NCI-H146 (cell line): ENCODE measurements around the gene PTTG1.

ENCODE experiments used
- DNase-seq: peaks from one replicate; lab custom pipeline; 2025; lab: John Stamatoyannopoulos, UW

PTTG1 gene

DNA sequence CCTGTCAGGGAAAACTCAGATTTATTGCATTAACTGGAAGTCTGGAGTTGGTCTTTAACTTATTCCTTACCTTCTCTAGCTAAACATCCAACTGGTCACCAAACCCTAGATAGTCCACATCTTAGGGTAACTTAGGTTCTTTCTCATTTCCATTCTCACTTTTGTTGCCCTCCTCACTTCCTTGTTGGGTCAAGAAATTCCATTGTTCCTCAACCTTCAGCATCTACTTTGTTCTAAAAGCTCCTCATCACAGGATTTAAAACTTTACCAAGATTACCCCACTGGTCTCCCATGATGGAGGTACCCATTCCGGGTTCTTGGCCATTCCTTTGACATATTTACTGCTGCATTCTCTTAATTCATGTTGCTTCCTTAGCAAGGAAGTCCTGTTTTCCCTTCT lies 32.1 kb downstream of the PTTG1 start:
- no peak for DNase-seq

DNA sequence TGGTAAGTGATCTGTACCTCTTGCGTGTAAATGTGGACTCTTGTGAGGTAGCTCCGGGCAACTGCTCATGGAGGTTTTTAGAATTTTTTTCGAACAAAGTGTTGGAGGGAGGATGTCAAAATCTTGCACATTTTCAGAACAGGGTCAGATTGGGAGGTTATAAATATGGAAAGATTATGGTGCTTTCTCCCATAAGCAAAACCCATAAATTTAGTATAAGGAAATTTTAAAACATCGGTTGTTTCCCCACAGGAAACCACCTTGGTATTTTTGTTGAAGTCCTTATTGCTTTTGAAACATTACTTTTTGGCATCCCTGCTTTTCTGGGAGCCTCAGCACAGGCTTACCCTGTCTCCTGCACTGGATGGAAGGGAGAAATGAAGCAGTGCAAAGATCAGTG lies 33.9 kb downstream of the PTTG1 start:
- no peak for DNase-seq

DNA sequence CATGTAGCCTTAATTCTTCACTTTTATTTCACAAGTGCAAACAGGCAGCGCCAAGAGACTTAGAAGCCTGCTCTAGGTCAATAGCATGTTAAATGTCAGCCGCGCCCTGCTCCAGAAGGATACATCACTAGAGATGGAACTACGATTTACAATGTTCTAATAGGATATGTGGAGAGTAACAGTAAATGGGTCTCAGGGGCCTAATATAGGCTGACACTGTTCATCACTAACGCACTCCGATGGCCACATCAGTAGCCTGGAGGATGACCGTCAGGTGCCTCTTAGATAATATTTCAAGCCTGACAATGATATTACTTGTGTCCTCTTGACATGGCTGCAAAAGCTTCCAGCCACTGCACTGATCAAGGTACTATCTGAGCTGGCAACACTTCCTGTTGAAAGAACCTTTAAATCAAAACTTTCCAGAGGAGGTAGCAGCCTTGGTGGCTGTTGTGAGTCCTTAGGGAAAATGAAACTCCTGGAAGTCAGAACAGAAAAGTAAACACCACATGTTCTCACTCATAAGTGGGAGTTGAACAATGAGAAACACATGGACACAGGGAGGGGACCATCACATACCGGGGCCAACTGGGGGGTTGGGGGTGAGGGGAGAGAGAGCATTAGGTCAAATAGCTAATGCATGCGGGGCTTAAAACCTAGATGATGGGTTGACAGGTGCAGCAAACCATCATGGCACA lies 35.0 kb downstream of the PTTG1 start:
- no peak for DNase-seq

DNA sequence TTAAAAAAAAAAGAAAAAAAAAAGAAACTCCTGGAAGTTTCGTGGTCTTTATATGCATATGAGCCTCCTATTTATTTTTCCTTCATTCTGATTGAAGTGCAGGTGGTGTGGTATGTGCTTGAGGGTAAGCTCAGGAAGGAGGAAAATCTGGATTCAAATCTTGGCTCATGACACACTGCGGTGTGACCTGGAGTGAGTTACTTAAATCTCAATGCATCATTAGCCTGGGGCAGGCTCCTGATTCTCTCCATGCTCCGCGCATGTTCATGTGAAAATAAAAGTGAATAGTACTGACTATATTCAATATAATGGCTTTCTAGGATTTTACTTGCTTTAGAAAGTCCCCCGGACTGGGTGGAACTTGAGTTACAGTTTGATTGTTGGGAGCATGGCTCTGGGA lies 35.6 kb downstream of the PTTG1 start:
- no peak for DNase-seq

DNA sequence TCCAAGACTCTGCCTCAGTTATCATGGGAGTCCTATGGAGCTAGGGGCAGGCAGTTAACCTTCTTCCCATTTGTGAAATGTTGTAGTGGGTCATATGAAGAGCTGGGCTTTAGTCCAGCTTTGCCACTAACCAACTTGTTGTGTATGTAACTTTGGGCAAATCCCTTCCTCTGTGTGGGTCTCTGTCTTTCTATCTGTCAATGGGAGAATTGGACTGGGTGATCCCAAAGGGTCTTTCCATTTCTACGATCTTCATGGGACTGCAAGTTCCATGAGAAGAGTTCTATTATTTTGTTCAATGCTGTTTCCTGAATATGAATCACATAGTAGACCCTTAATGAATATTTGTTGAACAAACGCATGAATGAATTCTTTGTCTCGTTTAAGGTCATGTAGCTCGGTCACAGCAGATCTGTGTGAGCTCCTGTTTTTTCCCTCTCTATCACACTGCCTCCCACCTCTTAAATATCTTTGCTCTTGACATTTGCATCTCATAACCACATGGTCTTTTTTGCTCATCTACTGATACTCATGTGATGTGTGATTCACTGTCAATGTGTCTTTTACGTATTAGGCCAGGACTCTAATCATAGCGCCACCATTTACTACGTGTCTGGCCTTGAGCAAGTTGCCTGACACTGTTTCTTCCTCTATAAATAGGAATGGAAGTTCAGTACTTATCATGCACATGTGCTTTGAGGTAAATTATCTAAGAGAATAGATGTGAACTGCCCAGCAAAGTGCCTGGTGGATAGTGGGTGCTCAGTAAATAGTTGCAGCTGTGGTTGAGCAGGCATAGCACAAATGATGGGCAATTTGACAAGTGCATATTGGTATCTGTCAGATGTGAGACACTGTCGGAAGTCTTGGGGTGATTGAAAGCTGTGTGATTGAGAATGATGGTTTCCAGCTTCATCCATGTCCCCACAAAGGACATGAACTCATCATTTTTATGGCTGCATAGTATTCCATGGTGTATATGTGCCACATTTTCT lies 37.4 kb downstream of the PTTG1 start:
- no peak for DNase-seq

DNA sequence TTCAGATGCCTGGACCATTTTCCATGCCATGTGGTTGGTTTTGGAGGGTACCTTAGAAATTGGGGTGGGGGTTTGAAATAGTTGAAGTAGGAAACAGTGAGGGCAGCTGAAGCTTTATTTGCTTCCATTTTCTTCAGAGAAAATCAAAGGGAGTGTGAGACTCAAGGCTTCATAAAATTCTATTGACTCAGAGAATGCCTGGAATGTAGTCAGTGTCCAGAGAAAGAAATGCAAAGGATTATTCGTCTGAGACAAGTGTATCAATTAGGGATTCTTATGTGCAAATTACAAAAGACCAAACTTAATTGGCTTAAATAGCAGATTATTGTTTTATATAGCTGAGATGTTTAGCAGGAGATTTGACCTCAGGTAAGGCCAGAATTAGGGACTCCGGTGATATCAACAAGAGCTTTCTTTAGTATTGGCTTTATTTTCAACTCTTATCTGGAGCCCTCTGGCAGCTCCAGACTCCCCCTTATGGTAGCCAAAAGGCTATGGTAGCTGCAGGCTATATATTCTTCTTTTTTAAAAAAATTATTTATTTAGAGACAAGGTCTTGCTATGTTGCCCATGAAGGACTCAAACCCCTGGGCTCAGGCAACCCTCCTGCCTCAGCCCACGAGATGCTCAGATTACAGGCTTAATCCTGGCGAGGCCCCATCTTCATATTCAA lies 38.9 kb downstream of the PTTG1 start:
- no peak for DNase-seq

DNA sequence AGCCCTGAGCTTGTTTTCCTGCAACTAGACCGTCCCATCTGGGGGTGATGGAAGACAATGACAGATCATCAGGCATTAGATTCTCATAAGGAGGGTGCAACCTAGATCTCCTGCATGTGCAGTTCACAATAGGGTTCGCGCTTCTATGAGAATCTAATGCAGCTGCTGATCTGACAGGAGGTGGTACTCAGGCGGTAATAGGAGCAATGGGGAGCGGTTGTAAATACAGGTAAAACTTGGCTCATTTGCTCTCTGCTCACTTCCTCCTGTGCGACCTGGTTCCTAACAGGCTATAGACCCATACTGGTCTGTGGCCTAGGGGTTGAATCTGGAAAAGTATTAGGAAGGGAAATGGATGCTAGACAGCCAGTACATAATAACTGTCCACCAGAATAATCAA lies 39.7 kb downstream of the PTTG1 start:
- no peak for DNase-seq

DNA sequence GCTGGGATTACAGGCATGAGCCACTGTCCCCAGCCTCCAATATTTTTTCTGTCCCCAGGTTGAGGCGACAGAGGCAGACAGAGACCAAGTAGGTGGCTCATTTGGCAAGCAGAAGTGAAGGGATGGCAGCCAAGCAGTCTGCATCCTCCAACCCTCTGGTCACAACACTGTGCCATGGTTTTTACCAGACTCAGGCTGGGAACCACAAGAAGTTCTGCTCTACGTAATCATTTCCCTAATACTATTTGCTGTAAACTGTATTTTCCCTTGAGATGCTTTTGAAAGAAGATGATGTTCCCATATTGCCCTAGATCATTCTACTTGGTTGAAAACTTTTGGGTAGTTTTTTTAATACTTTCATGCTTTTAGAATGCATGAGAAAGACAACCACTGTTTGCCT lies 40.5 kb downstream of the PTTG1 start:
- DNase-seq: no peak

DNA sequence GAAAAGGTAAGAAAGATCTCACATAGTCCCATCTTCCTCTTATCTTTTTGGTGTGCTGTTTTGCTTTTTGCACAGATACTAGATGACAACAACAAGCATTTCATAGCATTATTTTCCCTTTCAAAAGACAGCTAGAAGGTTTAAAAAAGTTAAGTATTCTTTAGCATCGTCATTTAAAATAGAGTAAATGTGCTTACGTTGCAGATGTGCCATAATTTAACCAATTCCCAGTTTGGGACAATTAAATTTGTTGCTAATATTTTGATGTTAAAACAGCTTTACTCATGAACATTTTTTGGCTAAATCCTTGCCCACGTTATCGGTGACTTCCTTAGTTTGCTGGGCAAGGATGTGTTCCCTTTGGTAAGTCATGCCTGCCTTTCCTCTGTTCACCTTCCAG lies 41.6 kb downstream of the PTTG1 start:
- DNase-seq: no peak

DNA sequence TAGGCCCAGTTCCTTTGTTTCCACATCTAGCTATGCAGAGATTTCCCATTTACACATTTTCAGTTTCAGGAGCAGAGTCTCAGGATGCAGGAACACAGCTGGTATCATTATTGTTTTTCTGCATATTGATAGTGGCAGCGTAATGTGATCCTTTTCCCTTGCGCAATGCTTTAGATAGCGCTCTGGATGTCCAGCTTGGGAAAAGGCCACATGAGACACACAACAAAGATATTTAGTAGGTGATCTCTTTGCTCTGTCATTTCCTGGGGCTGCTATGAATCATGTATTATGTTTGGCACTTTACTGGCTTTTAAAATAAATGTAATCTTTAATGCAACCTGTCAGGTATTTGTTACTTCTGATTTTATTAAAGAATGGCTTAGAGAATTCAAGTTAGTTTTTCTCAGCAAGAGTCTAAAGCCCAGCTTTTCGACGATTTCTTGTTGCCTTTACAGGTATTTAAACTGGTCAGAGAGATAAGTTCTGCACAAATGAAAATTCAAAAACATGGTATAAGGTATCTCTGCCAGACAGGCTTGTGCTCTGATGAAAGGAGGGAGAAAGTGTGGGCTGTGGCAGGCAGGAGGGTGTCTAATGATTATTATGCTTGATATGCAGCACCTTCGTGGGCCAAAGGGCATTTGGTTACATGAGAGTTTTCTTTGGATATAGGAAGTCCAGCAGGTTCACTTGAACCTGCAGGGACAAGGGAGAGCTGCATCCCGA lies 42.2 kb downstream of the PTTG1 start:
- peak; percentile 31 for DNase-seq

DNA sequence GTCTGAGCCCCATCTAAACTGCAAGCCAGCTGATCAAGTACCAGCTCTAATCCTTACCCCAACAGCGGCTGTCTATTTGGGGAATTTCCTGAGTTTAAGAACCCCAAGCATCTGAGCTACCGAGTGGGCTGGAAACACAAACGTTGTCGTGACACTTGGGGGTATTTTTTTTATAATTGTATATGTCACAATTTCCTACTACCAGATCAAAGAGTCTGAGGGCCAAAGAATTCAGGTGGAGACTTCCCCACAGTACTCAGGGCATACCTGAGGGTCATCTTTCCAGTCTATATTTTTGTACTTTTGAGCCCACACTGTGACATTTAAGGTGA lies 42.8 kb downstream of the PTTG1 start:
- no peak for DNase-seq

DNA sequence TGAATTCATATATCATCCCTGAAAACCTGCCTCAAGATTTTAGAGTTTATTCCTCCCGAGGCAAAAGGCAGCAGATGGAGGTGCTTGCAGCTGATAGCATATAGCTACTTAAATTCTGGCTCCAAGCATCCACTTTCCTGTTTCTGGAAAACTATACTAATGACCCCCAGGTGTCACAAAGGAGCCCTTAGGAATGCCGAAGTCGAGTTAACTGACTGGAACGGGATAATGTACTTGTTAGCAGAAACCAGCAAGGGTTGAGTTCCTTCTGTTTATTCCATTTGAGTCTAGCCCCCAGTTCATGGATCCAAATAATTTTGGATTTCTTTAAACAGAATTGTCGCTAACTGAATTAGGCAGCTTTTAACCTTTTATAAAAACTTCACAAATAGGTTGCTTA lies 44.5 kb downstream of the PTTG1 start:
- DNase-seq: no peak

DNA sequence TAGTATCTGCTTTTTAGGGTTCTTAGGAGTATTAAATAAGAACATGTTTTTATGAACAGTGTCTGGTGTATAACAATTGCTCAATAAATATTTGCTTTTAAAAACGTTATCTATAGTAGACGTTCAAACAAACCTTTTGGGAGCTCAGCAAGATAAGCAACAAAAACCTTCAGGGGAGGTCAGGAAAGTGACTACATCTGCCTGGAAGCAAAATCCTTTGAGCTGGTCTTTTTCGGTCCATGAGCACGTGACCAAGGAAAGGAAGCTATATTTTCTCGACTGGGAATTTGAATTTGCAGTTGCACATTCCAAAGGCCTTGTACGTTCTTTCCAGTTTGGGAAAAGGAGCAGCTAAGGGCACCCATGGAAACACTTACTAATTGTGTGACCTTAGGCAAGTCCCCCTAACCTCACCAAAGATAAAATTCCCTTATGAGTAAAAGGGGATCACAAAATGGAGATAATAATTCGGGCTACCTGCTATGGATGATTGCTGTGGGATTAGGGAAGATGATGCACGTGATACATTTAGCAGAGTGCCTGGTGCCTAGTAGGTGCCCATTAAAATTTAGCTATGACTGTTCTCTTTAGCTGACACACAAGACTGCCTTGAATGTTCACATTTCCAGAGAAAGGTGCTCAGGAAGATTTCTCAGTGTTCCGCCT lies 45.4 kb downstream of the PTTG1 start:
- no peak for DNase-seq

DNA sequence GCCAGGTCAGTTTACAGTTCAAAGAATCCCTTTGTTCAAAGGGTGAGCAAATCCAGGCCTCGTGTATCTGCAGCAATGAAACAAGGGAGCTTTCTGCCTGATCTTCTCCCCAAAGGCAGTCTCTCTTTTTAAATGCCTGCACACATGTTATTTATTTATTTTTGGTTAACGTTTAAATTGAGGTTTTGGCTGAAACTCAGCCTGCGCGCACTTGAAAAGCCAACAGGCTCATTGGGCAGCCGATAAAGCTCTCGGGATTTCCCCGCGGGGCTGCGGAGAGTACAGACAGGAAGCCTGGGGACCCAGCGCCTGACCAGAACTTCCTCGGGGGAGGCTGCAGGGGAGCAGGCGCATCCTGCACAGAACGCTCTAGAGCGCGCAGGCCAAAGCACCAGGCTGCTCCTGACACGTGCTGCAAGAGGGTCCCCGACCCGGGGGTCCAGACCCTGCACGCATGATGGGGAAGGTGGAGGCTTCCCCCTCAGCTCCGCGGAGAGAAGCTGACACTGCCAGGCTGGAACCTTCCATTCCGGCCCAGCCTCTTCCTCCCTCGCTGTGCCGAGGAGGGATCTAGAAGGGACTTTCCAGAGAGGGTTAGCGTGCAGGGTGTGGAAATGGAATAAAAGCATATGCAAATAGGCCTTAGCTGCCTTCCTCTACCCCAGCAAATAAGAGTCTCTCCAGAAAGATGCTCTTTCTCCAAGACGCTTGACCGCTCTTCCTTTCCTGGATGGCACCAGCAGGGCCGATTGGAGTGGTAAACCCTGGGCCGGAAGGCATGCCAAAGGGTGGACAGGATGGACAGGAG lies 46.1 kb downstream of the PTTG1 start:
- peak; percentile 28 for DNase-seq

DNA sequence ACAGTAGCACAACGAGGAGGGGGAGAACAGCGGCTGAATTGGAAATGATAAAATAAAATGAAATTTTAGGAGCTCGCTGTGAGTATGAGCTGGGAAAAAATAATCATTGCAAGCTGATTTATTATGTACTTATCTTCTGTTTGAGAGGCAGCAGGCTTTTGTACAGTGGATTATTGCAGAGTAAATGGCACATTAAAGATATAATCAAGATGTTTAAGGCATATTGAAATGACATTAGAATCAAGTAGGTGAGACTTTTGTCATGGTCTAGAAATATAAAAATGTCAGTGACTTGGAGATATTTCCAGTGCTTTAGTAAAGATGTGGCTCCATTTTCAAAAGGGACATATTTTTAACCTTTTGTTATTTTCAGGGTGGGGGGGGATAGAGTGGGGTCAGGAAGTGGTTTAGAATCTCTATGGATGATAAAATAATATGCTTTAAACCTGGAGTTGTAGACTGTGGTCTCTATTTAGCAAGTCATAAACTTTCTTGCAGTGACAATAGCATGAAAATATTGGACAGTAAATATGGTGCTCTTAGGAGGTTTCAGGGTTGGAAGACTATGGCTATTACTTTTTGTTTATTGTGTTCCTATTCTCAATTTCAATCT lies 46.8 kb downstream of the PTTG1 start:
- DNase-seq: no peak

DNA sequence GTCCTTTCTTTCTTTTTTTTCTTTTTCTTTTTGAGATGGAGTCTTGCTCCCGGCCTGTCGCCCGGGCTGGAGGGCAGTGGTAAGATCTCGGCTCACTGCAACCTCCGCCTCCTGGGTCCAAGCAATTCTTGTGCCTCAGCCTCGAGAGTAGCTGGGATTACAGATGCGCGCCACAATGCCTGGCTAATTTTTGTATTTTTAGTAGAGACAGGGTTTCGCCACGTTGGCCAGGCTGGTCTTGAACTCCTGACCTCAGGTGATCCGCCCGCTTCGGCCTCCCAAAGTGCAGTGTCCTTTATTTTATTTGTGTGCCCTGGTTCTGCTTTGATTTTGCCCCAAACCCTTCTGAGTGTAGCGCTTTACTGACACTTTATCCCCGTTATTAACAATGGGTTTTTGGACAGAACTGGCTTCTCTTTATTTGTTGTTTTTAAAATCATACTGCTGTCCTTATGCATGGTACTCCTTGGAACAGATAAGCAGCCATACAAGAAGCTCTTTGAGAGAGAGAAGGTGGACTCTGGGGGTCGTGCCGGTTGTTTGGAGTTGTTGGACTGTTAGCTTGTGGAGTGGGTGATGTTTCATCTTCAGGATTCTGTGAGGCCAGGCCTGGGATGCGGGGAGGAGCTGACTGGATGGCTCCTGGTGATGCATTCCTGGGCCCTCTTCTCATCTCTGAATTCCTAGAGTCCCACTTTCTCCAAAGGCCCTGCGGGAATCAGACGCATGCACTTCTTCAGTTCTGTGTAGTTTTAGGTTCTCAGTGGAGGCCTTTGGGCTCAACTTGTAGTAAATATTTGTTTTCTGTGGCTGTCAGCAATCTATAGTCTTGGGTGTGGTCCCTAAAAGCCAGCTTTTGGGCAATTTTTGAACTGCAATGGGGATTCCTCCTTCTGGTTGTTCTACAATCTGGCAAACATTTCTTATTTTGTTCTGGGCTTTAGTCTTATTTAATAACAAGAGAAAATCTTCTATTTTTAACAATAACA lies 47.8 kb downstream of the PTTG1 start:
- DNase-seq: no peak

DNA sequence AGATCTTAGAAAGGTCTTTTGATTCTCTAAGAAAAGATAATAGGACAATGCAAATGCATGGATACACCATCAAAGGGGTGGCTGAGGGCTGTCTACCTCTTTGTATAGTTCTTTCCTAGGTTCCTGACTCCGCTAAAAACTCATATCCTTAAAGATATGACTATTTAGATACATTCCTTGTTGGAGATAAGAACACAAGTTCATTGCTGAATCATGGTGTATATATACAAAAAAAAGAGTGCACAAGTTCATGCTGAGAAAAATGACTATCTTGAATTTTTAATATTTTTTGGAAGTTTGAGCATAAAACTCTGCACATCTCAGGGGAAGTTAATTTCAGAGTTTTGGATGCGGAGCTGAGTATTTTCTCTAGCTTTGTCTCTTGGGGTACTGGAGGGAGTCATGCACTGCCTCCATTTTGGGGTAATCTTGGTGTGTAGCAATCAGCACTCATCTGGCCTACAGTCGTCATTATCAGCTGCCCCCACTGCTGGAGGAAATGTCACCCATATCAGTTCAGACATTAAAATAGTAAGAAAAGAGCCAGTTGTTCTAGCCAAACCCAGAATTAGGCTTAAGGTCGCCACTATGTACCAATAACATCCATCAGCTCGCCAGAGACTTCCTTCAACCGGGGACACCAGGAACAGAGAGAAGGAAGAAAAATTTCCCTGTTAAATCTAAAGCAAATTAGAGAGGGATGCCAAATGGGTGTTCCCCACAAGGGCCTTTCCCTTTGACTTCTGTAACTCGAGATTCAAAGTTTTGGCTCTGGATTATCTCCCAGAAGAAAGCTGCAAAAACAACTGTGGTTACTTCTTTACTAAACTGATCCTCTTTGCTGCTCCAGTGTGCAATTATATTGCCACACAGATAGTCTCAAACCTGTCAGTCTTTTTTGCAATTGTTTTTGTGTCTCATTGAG lies 49.0 kb downstream of the PTTG1 start:
- no peak for DNase-seq

DNA sequence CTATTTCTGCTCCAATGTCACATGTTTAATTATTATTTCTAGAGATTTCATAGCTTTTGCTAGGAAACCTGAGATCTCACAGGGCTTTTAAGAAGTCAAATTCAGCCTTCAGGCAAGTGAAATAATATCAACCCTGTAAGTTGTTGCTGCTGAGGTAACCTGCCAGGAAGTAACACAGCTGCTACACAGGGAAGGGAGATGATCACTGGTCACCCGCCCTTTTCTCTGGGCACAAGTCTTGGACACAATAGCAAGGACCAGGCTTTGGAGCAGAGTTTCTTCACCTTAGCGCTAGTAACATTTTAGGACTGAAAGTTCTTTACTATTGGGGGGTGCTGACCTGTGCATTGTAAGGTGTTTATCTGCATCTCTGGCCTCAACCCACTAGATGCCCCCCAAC lies 50.1 kb downstream of the PTTG1 start:
- DNase-seq: no peak
